Lower lobe of right lung (tissue), 2 donors: Measurements from ENCODE around the gene LRP1. TPM values are rescaled to one million over a fixed set of nuclear protein-coding genes. Genes with fewer than 3 reads are reported as not detected.

Experiments
- ATAC-seq, 2 donors: fragments of 200-7000 bp; cut with Tn5 transposase; one replicate each; pipeline ENCODE4 v1.9.1; 2020 to 2022; ENCODE audit warnings: mild to moderate bottlenecking in 2 of 2, moderate library complexity in 2 of 2
- DNase-seq: peaks from one replicate; pipeline ENCODE4 v3.0.0-alpha.2; 2020
- H3K27ac ChIP-seq: fragments of 200-600 bp; one replicate; pipeline ENCODE4 v1.8.0; 2022
- H3K27me3 ChIP-seq: fragments of 200-600 bp; one replicate; pipeline ENCODE4 v1.8.0; 2022; ENCODE audit warnings: low read depth
- H3K36me3 ChIP-seq: fragments of 200-600 bp; one replicate; pipeline ENCODE4 v1.8.0; 2022; ENCODE audit warnings: mild to moderate bottlenecking
- H3K4me1 ChIP-seq: fragments of 200-600 bp; one replicate; pipeline ENCODE4 v1.8.0; 2022
- H3K4me3 ChIP-seq: fragments of 200-600 bp; one replicate; pipeline ENCODE4 v1.8.0; 2022; ENCODE audit warnings: mild to moderate bottlenecking
- H3K9me3 ChIP-seq: fragments of 200-600 bp; one replicate; pipeline ENCODE4 v1.8.0; 2022
- CTCF ChIP-seq: fragments of 200-600 bp; IDR thresholded peaks from one replicate; pipeline ENCODE4 v1.8.0; 2022; ENCODE audit warnings: antibody characterized with exemption, mild to moderate bottlenecking
- intact Hi-C: fragments of 100-400 bp; cut with DNase I; formaldehyde crosslinking; loops from one replicate; pipeline ENCODE4 v1.11.0; 2022
- total RNA-seq: library from RNA; stranded (reverse); fragmentation: NEBNext Ultra II Directional; extraction: Animal tissue kit (Norgen Biotek cat#: 25700); gene quantifications from one replicate; pipeline ENCODE4 v1.2.1, GENCODE V29; 2021
- donor health status: DM: no; HTN: yes; CAD: no; lungs with severe emphysema.

LRP1 gene
- total RNA-seq, 1 donor from 2014 or later, result 404 TPM

DNA sequence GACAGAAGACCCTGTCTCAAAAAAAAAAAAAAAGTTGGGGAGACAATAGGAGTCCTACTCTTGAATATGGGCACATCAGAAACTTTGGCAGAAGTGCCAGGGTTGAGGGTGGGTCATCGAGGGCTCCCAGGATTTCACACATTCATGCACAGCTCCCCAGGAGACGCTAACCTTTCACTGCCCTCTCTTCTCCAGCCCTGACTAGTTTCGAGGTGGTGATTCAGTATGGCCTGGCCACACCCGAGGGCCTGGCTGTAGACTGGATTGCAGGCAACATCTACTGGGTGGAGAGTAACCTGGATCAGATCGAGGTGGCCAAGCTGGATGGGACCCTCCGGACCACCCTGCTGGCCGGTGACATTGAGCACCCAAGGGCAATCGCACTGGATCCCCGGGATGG, 48.6 kb downstream of the LRP1 start:
- no peaks in the 10 kb centered on the region for H3K27me3 ChIP-seq
- no peak for DNase-seq
- intact Hi-C loops, result loop anchor here (10.0 kb wide), 1 partner anchor 52 kb away; the partner anchor contains the start of gene LRP1
- H3K36me3 ChIP-seq, result peaks cover 87% of the 10 kb centered on the region
- no peaks in the 10 kb centered on the region for H3K4me1 ChIP-seq
- no peak overlapping the region for H3K27ac ChIP-seq
- no peak for TF ChIP-seq CTCF
- no peak for ATAC-seq
- no peak overlapping the region for H3K4me3 ChIP-seq
- H3K9me3 ChIP-seq, result no peaks in the 10 kb centered on the region

DNA sequence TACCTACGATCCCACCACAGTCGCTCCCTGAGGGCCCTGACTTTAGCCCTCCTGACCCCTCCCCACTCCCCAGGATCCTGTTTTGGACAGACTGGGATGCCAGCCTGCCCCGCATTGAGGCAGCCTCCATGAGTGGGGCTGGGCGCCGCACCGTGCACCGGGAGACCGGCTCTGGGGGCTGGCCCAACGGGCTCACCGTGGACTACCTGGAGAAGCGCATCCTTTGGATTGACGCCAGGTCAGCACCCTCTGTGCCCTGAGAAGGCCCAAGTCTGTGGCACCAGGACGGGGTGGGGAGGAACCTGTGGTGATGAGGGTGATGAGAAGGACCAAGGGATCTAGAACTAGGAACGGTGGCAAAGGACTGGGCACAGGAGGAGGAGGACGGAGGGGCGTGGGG, 49.1 kb downstream of the LRP1 start:
- H3K27me3 ChIP-seq, result no peaks in the 10 kb centered on the region
- no peak overlapping the region for H3K27ac ChIP-seq
- TF ChIP-seq CTCF, result no peak
- intact Hi-C loops, result loop anchor here (10.0 kb wide), 1 partner anchor 53 kb away; the partner anchor contains the start of gene LRP1
- H3K9me3 ChIP-seq, result no peaks in the 10 kb centered on the region
- no peak for ATAC-seq
- H3K36me3 ChIP-seq, result peaks cover 92% of the 10 kb centered on the region
- no peak overlapping the region for H3K4me3 ChIP-seq
- DNase-seq, result no peak
- H3K4me1 ChIP-seq, result no peaks in the 10 kb centered on the region

DNA sequence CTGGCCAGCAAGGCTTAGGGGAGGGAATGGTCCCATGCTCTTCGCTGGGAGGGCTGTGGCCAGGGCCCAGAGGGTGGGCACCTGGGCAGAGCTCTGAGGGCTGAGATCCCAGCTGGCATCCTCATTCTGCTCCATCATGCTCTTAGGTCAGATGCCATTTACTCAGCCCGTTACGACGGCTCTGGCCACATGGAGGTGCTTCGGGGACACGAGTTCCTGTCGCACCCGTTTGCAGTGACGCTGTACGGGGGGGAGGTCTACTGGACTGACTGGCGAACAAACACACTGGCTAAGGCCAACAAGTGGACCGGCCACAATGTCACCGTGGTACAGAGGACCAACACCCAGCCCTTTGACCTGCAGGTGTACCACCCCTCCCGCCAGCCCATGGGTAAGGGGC, 49.9 kb downstream of the LRP1 start:
- Histone ChIP-seq H3K9me3 (no peaks in the 10 kb centered on the region), H3K4me3 (no peak overlapping the region), H3K4me1 (no peaks in the 10 kb centered on the region), H3K36me3 (peaks cover 90% of the 10 kb centered on the region), H3K27ac (no peak overlapping the region), H3K27me3 (no peaks in the 10 kb centered on the region)
- no peak for TF ChIP-seq CTCF
- ATAC-seq (no peak), DNase-seq (no peak)
- intact Hi-C loops, result loop anchor here (10.0 kb wide), 1 partner anchor 53 kb away; the partner anchor contains the start of gene LRP1

DNA sequence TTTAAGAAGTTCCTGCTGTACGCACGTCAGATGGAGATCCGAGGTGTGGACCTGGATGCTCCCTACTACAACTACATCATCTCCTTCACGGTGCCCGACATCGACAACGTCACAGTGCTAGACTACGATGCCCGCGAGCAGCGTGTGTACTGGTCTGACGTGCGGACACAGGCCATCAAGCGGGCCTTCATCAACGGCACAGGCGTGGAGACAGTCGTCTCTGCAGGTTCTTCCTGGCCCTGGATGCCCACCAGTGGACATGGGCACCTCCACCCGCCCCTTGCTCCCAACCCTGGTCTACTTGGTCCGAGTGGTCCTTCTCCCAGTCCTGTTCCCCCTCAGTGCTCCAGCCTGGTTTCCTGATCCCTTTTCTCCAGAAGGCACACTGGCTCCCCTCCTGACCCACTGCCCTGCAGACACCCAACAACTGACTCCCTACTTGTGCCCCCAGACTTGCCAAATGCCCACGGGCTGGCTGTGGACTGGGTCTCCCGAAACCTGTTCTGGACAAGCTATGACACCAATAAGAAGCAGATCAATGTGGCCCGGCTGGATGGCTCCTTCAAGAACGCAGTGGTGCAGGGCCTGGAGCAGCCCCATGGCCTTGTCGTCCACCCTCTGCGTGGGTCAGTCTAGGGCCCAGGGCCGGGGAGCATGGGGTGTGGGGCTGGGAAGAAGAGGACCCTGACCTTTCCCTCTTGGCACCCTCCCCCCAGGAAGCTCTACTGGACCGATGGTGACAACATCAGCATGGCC, 51.2 kb downstream of the LRP1 start:
- Histone ChIP-seq H3K27ac (no peak overlapping the region), H3K36me3 (peaks cover 90% of the 10 kb centered on the region)

DNA sequence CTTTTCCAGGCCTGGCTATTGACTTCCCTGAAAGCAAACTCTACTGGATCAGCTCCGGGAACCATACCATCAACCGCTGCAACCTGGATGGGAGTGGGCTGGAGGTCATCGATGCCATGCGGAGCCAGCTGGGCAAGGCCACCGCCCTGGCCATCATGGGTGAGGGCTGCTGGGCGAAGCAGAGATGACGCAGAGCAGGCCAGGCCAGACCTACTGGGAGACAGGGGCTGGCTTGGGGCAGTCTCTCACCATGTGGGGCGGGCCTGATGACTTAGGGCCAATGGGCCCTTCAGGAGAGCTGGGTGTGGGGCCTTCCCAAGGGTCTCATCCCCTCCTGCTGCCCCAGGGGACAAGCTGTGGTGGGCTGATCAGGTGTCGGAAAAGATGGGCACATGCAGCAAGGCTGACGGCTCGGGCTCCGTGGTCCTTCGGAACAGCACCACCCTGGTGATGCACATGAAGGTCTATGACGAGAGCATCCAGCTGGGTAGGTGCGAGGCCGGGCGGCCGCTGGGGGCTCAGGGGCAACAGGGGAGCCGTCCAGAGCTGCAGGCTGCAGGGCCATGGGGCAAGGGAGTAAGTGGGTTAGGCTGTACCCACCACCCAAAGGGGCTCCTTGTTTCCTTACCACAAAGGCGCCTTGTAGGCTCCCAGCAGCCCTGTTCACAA, 52.2 kb downstream of the LRP1 start:
- Histone ChIP-seq H3K4me1 (no peaks in the 10 kb centered on the region), H3K27ac (no peak overlapping the region), H3K27me3 (no peaks in the 10 kb centered on the region), H3K9me3 (no peaks in the 10 kb centered on the region), H3K4me3 (no peak overlapping the region), H3K36me3 (peaks cover 98% of the 10 kb centered on the region)
- no peak for DNase-seq
- intact Hi-C loops, result no loop called here
- no peak for TF ChIP-seq CTCF
- no peak for ATAC-seq

More for the DNA sequence above, 51.2 kb downstream of the LRP1 start:
- DNase-seq, result no peak
- H3K27me3 ChIP-seq, result no peaks in the 10 kb centered on the region
- ATAC-seq, result no peak
- TF ChIP-seq CTCF, result no peak
- no peaks in the 10 kb centered on the region for H3K9me3 ChIP-seq
- no peak overlapping the region for H3K4me3 ChIP-seq
- no peaks in the 10 kb centered on the region for H3K4me1 ChIP-seq
- intact Hi-C loops, result loop anchor here (10.0 kb wide), 1 partner anchor 55 kb away; the partner anchor contains the start of gene LRP1
